Retinal pigment epithelial cell (primary cell): Measurements from ENCODE around the gene P3H2.
"Not testable (repeated sequence)": the region's sequence is repeated elsewhere in the genome, so short reads cannot be mapped to it uniquely, and the experiment has no call there.

Experiments used
- DNase-seq: peaks from one replicate; pipeline ENCODE4 v3.0.0-alpha.2; 2010; ENCODE audit warnings: low read depth
- H3K4me3 ChIP-seq: 2 replicates; pipeline ENCODE4 v1.5.1; 2011; ENCODE audit warnings: mild to moderate bottlenecking, low read length, control low read depth, moderate library complexity
- TF ChIP-seq, protein P1 (sequence below): conservative IDR thresholded peaks from 2 replicates; pipeline ENCODE4 v1.5.1; 2011; ENCODE audit warnings: low read depth, low read length, control low read depth, inconsistent platforms

P3H2 gene

GRCh38 chr3:190076136-190076535, 44.6 kb downstream of the P3H2 start:
- TF ChIP-seq, protein P1, sequence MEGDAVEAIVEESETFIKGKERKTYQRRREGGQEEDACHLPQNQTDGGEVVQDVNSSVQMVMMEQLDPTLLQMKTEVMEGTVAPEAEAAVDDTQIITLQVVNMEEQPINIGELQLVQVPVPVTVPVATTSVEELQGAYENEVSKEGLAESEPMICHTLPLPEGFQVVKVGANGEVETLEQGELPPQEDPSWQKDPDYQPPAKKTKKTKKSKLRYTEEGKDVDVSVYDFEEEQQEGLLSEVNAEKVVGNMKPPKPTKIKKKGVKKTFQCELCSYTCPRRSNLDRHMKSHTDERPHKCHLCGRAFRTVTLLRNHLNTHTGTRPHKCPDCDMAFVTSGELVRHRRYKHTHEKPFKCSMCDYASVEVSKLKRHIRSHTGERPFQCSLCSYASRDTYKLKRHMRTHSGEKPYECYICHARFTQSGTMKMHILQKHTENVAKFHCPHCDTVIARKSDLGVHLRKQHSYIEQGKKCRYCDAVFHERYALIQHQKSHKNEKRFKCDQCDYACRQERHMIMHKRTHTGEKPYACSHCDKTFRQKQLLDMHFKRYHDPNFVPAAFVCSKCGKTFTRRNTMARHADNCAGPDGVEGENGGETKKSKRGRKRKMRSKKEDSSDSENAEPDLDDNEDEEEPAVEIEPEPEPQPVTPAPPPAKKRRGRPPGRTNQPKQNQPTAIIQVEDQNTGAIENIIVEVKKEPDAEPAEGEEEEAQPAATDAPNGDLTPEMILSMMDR: no peak
- no peak for DNase-seq
- no peak overlapping the region for H3K4me3 ChIP-seq

- no peak overlapping the region for H3K4me3 ChIP-seq
- TF ChIP-seq, protein P1: no peak
- no peak for DNase-seq
Observed at GRCh38 chr3:190074817-190075216, 45.9 kb downstream of the P3H2 start.

- no peak for DNase-seq
- TF ChIP-seq, protein P1: no peak
- H3K4me3 ChIP-seq: no peak overlapping the region
Observed at GRCh38 chr3:190073264-190074008, 47.3 kb downstream of the P3H2 start.

DNA sequence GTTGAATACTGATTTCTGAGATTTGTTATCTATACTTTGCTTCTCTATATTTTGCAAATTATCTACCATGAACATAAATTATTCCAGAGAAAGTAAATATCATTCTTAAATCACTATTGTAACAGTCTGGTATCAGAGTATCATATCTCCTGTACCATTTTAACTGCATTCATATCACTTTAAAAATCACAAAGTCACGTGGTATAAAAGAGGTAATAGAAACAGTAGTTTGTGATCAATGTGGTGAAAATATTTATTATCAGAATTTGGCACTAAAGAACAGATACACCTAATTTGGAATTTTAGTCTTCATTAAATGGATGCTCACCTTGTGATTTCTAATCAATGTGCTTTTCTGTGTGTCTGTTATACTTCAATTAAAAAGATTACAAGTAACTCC, 47.8 kb downstream of the P3H2 start:
- no peak for DNase-seq
- no peak overlapping the region for H3K4me3 ChIP-seq
- TF ChIP-seq, protein P1: no peak

DNA sequence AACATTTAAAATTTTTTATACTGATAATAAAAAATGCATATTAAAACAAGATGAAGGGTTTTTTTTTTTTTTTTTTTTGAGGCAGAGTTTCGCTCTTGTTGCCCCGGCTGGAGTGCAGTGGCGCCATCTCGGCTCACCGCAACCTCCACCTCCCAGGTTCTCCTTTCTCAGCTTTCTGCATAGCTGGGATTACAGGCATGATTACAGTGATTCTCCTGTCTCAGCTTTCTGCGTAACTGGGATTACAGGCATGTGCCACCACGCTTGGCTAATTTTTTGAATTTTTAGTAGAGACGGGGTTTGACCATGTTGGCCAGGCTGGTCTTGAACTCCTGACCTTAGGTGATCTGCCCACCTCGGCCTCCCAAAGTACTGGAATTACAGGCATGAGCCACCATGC, 48.8 kb downstream of the P3H2 start:
- H3K4me3 ChIP-seq, DNase-seq: not testable (repeated sequence)

DNA sequence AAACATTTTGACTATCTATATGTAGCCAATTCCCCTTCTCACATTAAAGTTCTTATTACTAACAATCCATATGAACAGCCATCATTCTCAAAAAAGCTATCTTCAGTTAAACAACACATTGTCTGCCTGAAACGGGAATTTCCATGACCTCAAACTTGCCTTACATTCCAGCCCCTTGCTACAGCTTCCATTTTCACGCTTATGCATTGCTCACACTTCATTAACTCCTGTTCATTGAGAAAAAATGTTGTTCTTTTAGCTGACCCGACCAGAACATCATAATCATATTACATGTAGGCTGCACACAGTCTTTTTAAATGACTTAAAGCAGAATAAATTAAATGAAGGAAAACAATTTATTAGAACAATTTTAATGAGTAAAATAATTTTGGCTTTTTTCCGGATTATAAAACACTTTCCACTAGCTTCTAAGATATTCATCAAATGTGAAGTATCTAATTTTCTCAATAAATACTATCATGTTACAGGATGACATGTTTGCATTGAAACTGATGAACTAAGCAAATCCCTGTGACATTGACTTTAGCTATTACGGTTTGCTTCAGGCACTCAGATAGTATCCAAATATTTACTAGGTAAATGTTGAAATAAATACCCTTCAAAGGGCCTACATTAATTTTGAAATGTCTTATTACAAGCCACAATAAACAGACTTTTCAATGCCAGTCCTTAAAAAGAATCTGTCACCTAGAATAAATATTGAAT, 49.9 kb downstream of the P3H2 start:
- H3K4me3 ChIP-seq: no peak overlapping the region
- TF ChIP-seq, protein P1: no peak
- DNase-seq: peak; percentile 74

- H3K4me3 ChIP-seq: no peak overlapping the region
- no peak for DNase-seq
- TF ChIP-seq, protein P1: no peak
Observed at GRCh38 chr3:190065204-190065603, 55.5 kb downstream of the P3H2 start.
